Measurements from ENCODE around the gene C2orf92.
"Not testable (repeated sequence)": the region's sequence is repeated elsewhere in the genome, so short reads cannot be mapped to it uniquely, and the experiment has no call there.

C2orf92 gene

GRCh38 chr2:97660044-97660774, 9.3 kb upstream of the C2orf92 start:
- no peak for DNase-seq (ENCODE audit: low read depth in 3 of 3)

- DNase-seq (ENCODE audit: low read depth in 3 of 3): no peak
Observed at GRCh38 chr2:97660775-97661389, 8.6 kb upstream of the C2orf92 start.

GRCh38 chr2:97661927-97662326, 7.6 kb upstream of the C2orf92 start:
- DNase-seq (ENCODE audit: low read depth in 3 of 3): no peak

- DNase-seq (ENCODE audit: low read depth in 3 of 3): no peak
Observed at GRCh38 chr2:97662386-97662894, 7.1 kb upstream of the C2orf92 start.

GRCh38 chr2:97662895-97663625, 6.5 kb upstream of the C2orf92 start:
- peak; percentile 65 to 87 (median 80) for DNase-seq (ENCODE audit: low read depth in 3 of 3)

GRCh38 chr2:97663626-97663961, 5.9 kb upstream of the C2orf92 start:
- no peak for DNase-seq (ENCODE audit: low read depth in 3 of 3)

- DNase-seq (ENCODE audit: low read depth in 3 of 3): peak; percentile 93 to 98 (median 94)
Observed at GRCh38 chr2:97663962-97664635, 5.4 kb upstream of the C2orf92 start, which contains the start of gene ACTR1B. ACTR1B (minus strand) TSS chr2:97664044; CDS start chr2:97663890, 154 bp downstream.

GRCh38 chr2:97664636-97664970, 4.9 kb upstream of the C2orf92 start:
- no peak for DNase-seq (ENCODE audit: low read depth in 3 of 3)

GRCh38 chr2:97670471-97670870, 958 bp downstream of the C2orf92 start:
- no peak for DNase-seq (ENCODE audit: low read depth in 3 of 3)

- no peak for DNase-seq (ENCODE audit: low read depth in 3 of 3)
Observed at GRCh38 chr2:97671526-97671925, 2.0 kb downstream of the C2orf92 start.

GRCh38 chr2:97672606-97673140, 3.2 kb downstream of the C2orf92 start:
- not testable (repeated sequence) for DNase-seq (ENCODE audit: low read depth in 3 of 3)

- DNase-seq (ENCODE audit: low read depth in 3 of 3): peak in 1 of 3 experiments; percentile 26
Observed at GRCh38 chr2:97673182-97673914, 3.8 kb downstream of the C2orf92 start.

GRCh38 chr2:97673915-97674283, 4.4 kb downstream of the C2orf92 start:
- peak in 1 of 3 experiments; percentile 42 for DNase-seq (ENCODE audit: low read depth in 3 of 3)

- no peak for DNase-seq (ENCODE audit: low read depth in 3 of 3)
Observed at GRCh38 chr2:97675430-97676113, 6.1 kb downstream of the C2orf92 start.

GRCh38 chr2:97676620-97677019, 7.1 kb downstream of the C2orf92 start:
- DNase-seq (ENCODE audit: low read depth in 3 of 3): no peak

- no peak for DNase-seq (ENCODE audit: low read depth in 3 of 3)
Observed at GRCh38 chr2:97677480-97677879, 8.0 kb downstream of the C2orf92 start.

GRCh38 chr2:97678298-97678697, 8.8 kb downstream of the C2orf92 start:
- DNase-seq (ENCODE audit: low read depth in 3 of 3): no peak

GRCh38 chr2:97687235-97687634, 17.7 kb downstream of the C2orf92 start:
- DNase-seq (ENCODE audit: low read depth in 3 of 3): not testable (repeated sequence)

GRCh38 chr2:97688062-97688827, 18.7 kb downstream of the C2orf92 start:
- no peak for DNase-seq (ENCODE audit: low read depth in 3 of 3)

- no peak for DNase-seq (ENCODE audit: low read depth in 3 of 3)
Observed at GRCh38 chr2:97691166-97691565, 21.7 kb downstream of the C2orf92 start.

Data from stimulated activated CD4-positive, alpha-beta T cell treated with anti-CD3 and anti-CD28 coated beads, TNF-alpha, amount 100 ng/mL, for 24 hours (primary cell).